Body of pancreas (tissue), 4 donors: ENCODE results near the gene NIPA2. TPM values are rescaled to one million over a fixed set of nuclear protein-coding genes. Genes with fewer than 3 reads are reported as not detected.

ENCODE experiments used
- ATAC-seq: fragments of 150-250 bp; one replicate; pipeline ENCODE4 v1.9.1; 2016
- DNase-seq, 4 donors: peaks; one replicate each; pipeline ENCODE4 v3.0.0-alpha.2; 2019
- H3K27ac ChIP-seq, 4 donors: fragments of 200-600 bp; sonication (generic); 1 replicate in 3 of 4; 2 replicates in 1 of 4; pipeline versions ENCODE4 v1.5.1 to v1.6.1; 2016 to 2019; ENCODE audit warnings: mild to moderate bottlenecking in 1 of 4, mixed read lengths in 1 of 4, moderate library complexity in 1 of 4
- H3K27me3 ChIP-seq, 2 donors: fragments of 200-600 bp; sonication (generic); one replicate each; pipeline ENCODE4 v1.6.0; 2016; ENCODE audit warnings: mild to moderate bottlenecking in 1 of 2
- H3K36me3 ChIP-seq, 2 donors: fragments of 200-600 bp; sonication (generic); replicated peaks in 1 of 2; 2 replicates each; pipeline ENCODE4 v1.5.1; 2016; ENCODE audit warnings: low read depth in 2 of 2; ENCODE audit not compliant: insufficient read depth in 1 of 2
- H3K4me1 ChIP-seq: fragments of 200-600 bp; sonication (generic); one replicate; pipeline ENCODE4 v1.6.0; 2016
- H3K4me3 ChIP-seq, 2 donors: fragments of 200-600 bp; sonication (generic); 1 replicate in 1 of 2; 2 replicates in 1 of 2; pipeline ENCODE4 v1.5.1; 2016 to 2019
- H3K9me3 ChIP-seq, 3 donors: fragments of 200-600 bp; sonication (generic); 1 replicate in 2 of 3; 2 replicates in 1 of 3; pipeline ENCODE4 v1.5.1; 2016
- CTCF ChIP-seq, 7 experiments: fragments of 450-650 bp in 4 of 7; fragments of 200-600 bp in 3 of 7; sonication (generic) in 3 of 7; IDR thresholded peaks; one replicate each; pipeline ENCODE4 v1.5.1; 2016 to 2019; ENCODE audit warnings: antibody characterized with exemption in 7 of 7
- POLR2A ChIP-seq, 3 donors: fragments of 450-650 bp; IDR thresholded peaks; one replicate each; pipeline ENCODE4 v1.6.1; 2016; ENCODE audit warnings: antibody characterized with exemption in 3 of 3, mild to moderate bottlenecking in 2 of 3
- WGBS, 2 donors: methylation state at CpG; one replicate each; pipeline ENCODE4 v1.1.5; 2017; 5-methylcytosine and 5-hydroxymethylcytosine counted together
- intact Hi-C: fragments of 100-400 bp; cut with DNase I; formaldehyde crosslinking; loops from one replicate; pipeline ENCODE4 v1.15.1; 2023
- total RNA-seq, 2 donors: library from RNA; depleted of rRNA; stranded (reverse); fragments of >200 nt; gene quantifications; one replicate each; pipeline ENCODE4 v1.1.0, GENCODE V29; 2016

Gene NIPA2
- total RNA-seq, 2 donors from 2014 or later: 21.8 to 37.2 TPM

GRCh38 chr15:22911306-22911705, 72.8 kb downstream of the NIPA2 start:
- H3K27me3 ChIP-seq: no peaks in the 10 kb centered on the region
- no peak overlapping the region for H3K27ac ChIP-seq
- 88 to 95% methylated on average over 8 of the region's 8 CpGs for WGBS, 2 donors
- no peak for ATAC-seq
- H3K9me3 ChIP-seq: no peaks in the 10 kb centered on the region
- no peak for TF ChIP-seq CTCF (IDR thresholded peaks at IDR 0.05)
- intact Hi-C loops: no loop called here
- H3K4me1 ChIP-seq: no peaks in the 10 kb centered on the region
- H3K36me3 ChIP-seq: peaks cover 4 to 56% of the 10 kb centered on the region in 2 donors
- no peak overlapping the region for H3K4me3 ChIP-seq
- no peak for DNase-seq

- H3K27ac ChIP-seq: no peak overlapping the region
- H3K4me1 ChIP-seq: no peaks in the 10 kb centered on the region
- no peak for ATAC-seq
- H3K9me3 ChIP-seq: no peaks in the 10 kb centered on the region
- TF ChIP-seq CTCF (IDR thresholded peaks at IDR 0.05) (no peak), POLR2A (IDR thresholded peaks at IDR 0.05) (no peak)
- 93 to 94% methylated on average over 12 of the region's 12 CpGs for WGBS, 2 donors
- DNase-seq: no peak
- intact Hi-C loops: no loop called here
- H3K4me3 ChIP-seq: no peak overlapping the region
- peaks cover 4 to 62% of the 10 kb centered on the region in 2 donors for H3K36me3 ChIP-seq
- H3K27me3 ChIP-seq: no peaks in the 10 kb centered on the region
These were observed 73.8 kb downstream of the NIPA2 start for GRCh38 chr15:22912256-22912655.

GRCh38 chr15:22913646-22914380, 75.3 kb downstream of the NIPA2 start:
- Histone ChIP-seq H3K4me1 (no peaks in the 10 kb centered on the region), H3K36me3 (peaks cover 10 to 63% of the 10 kb centered on the region in 2 donors), H3K9me3 (no peaks in the 10 kb centered on the region), H3K27ac (no peak overlapping the region), H3K27me3 (no peaks in the 10 kb centered on the region), H3K4me3 (no peak overlapping the region)
- no peak for DNase-seq
- intact Hi-C loops: no loop called here
- whole genome bisulfite sequencing, 2 donors: 94 to 96% methylated on average over 13 of the region's 13 CpGs
- TF ChIP-seq POLR2A (IDR thresholded peaks at IDR 0.05) (no peak), CTCF (IDR thresholded peaks at IDR 0.05) (no peak)
- ATAC-seq: no peak

- Histone ChIP-seq H3K9me3 (no peaks in the 10 kb centered on the region), H3K4me1 (no peaks in the 10 kb centered on the region), H3K27ac (no peak overlapping the region), H3K27me3 (no peaks in the 10 kb centered on the region), H3K36me3 (peaks cover 10 to 47% of the 10 kb centered on the region in 2 donors), H3K4me3 (no peak overlapping the region)
- ATAC-seq: no peak
- 93 to 95% methylated on average over 20 to 23 of the region's 25 CpGs for WGBS, 2 donors
- TF ChIP-seq CTCF (IDR thresholded peaks at IDR 0.05): no peak
- TF ChIP-seq POLR2A (IDR thresholded peaks at IDR 0.05): no peak
- DNase-seq: no peak
- intact Hi-C loops: no loop called here
These were observed 77.5 kb downstream of the NIPA2 start for GRCh38 chr15:22915866-22916515.
